Cardiac fibroblast (primary cell): ENCODE results near the gene SPATA21.
A peak's percentile ranks its signal among the peaks of the same experiment; 100 is the strongest.

Experiments used
- DNase-seq, 2 donors: peaks; one replicate each; pipeline versions ENCODE4 v3.0.0 to v3.0.0-alpha.2; 2010; ENCODE audit warnings: low read depth in 2 of 2
- H3K4me3 ChIP-seq, 2 donors: replicated peaks in 1 of 2; 1 replicate in 1 of 2; 2 replicates in 1 of 2; pipeline ENCODE4 v1.5.1; 2011; ENCODE audit warnings: low read depth in 2 of 2, low read length in 2 of 2, mild to moderate bottlenecking in 2 of 2, moderate library complexity in 1 of 2
- TF ChIP-seq, protein P1 (sequence below): IDR thresholded peaks from one replicate; pipeline ENCODE4 v1.5.1; 2011; ENCODE audit warnings: low read depth, mild to moderate bottlenecking, low read length, inconsistent platforms

The SPATA21 gene

DNA sequence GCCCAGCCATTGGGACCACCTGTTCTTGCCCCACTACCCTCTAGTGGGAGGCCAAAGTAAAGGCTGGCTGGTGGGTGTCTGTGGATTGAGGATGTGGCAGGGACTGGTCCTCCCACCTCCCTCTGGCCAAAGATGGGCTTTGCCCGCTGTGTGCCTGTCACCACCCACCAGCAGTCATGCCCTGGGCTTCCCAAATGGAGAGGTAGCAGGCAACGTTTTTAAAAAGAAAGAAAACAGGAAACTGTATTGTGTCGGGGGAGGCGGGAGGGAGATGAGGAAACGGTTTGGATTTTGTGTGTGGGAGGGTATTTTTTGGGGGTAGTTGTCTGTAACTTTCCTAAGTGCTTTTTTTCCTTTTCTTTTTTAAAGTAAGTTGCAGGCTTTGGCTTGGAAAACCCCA, 40.1 kb downstream of the SPATA21 start:
- TF ChIP-seq, protein P1, sequence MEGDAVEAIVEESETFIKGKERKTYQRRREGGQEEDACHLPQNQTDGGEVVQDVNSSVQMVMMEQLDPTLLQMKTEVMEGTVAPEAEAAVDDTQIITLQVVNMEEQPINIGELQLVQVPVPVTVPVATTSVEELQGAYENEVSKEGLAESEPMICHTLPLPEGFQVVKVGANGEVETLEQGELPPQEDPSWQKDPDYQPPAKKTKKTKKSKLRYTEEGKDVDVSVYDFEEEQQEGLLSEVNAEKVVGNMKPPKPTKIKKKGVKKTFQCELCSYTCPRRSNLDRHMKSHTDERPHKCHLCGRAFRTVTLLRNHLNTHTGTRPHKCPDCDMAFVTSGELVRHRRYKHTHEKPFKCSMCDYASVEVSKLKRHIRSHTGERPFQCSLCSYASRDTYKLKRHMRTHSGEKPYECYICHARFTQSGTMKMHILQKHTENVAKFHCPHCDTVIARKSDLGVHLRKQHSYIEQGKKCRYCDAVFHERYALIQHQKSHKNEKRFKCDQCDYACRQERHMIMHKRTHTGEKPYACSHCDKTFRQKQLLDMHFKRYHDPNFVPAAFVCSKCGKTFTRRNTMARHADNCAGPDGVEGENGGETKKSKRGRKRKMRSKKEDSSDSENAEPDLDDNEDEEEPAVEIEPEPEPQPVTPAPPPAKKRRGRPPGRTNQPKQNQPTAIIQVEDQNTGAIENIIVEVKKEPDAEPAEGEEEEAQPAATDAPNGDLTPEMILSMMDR = no peak
- H3K4me3 ChIP-seq = no peak overlapping the region
- peak in 1 of 2 donors; percentile 24 for DNase-seq

DNA sequence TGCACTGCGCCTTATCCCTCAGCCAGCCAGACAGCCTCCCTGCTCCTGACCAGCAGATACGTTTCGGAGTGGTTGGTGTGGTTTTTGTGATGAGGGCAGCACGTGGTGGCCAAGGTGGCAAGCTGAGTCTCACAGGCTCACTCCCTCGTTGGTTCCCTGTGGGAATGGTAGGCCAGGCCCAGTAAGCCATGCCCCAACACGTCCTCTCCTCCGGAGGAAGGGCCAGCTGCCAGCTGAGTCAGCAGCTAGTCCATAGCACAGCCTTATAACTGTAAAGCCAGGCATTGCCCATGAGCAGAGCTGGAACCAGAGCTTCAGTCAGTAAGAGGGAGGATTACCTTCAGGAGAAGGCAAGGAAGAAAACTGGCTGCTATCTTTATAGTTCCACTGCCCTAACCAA, 40.6 kb downstream of the SPATA21 start:
- no peak overlapping the region for H3K4me3 ChIP-seq
- DNase-seq = peak; percentile 82 to 88
- TF ChIP-seq, protein P1 = no peak

DNA sequence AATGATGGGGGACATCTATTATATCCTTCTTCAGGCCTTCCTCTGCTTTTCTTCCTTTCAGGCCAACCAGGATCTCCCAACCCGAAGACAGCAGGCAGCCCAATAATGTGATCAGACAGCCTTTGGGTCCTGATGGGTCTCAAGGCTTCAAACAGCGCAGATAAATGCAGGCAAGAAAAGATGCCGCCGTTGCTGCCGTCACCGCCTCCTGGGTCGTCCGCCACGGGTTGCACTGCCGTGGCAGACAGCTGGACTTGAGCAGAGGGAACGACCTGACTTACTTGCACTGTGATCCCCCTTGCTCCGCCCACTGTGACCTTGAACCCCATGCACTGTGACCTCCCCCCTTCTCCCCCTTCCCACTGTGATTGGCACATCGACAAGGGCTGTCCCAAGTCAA, 42.2 kb downstream of the SPATA21 start:
- TF ChIP-seq, protein P1 = no peak
- DNase-seq = no peak
- no peak overlapping the region for H3K4me3 ChIP-seq

DNA sequence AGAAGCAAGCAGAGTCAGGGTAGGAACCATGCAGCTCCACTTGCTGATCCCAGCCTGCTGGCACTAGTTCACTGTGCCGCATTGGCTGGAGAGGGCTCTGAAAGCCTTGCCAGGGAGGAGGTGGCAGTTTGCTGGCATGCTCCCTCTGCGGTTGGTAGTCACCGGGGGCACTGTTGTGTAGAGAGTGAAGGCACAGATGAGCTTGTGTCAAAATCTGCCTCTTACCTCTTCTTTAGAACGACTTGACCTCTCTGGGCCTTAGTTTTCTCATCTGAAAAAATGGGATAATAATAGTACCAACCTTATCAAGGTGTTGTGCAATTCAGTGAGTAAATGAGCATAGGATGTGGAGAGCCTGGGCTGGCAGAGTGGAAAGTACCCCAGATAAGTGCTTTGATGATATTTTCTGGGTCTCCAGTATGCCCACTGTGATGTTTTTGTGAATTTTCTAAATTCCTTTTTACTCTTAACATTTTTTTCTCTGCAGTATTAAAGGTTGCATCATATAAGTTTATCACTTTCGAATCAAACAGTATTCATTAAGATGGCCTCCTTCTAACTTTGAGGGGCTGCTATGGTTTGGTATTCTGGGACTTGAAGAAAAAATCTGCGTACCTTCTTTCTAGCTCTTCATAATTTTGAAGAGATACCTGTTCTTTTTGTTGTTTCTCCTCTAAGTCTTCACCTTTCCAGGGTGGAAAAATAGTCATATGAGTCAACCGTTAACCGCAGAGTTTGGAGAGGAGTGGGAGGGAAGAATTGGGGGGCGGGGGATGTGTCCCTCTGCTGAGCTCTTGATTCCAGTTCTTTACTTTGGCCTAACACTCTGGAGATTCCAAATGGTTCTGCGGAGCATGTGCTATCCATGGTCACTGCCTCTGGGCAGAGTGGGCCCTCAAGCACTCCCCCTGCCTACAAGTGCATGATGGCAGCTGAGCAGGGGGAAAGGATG, 43.4 kb downstream of the SPATA21 start:
- peak in 1 of 2 donors; percentile 16 for DNase-seq
- no peak overlapping the region for H3K4me3 ChIP-seq
- TF ChIP-seq, protein P1 = no peak

DNA sequence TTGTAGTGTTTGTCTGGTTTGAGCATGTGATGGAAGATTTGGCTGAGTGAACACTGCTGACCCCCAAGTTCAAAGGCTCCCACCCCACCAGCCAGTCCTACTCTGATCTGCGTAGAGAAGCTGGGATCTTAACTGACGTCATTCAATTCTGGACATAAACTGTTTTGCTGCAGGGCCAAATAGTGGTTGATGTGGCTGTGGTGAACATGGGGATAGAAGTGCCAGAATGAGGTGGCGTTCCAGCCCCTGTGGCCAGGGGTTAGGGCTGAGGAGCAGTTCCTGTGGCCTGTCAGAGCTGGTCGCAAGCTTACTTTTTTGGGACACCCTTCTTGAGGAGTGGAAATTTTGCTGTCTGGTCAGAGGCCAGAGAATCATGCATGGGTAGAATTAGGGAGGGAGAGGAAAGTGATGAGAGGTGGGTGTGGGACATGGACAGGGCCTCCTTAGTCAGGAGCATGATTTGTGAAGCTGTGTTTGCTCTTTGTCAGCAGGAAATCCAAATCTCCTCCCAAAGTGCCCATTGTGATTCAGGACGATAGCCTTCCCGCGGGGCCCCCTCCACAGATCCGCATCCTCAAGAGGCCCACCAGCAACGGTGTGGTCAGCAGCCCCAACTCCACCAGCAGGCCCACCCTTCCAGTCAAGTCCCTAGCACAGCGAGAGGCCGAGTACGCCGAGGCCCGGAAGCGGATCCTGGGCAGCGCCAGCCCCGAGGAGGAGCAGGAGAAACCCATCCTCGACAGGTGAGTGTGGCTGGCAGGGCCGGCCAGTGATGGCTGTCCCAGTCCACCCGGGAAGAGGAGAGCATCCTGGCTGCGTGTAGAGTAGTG, 44.3 kb downstream of the SPATA21 start:
- TF ChIP-seq, protein P1 = no peak
- DNase-seq = peak in 1 of 2 donors; percentile 19
- no peak overlapping the region for H3K4me3 ChIP-seq

DNA sequence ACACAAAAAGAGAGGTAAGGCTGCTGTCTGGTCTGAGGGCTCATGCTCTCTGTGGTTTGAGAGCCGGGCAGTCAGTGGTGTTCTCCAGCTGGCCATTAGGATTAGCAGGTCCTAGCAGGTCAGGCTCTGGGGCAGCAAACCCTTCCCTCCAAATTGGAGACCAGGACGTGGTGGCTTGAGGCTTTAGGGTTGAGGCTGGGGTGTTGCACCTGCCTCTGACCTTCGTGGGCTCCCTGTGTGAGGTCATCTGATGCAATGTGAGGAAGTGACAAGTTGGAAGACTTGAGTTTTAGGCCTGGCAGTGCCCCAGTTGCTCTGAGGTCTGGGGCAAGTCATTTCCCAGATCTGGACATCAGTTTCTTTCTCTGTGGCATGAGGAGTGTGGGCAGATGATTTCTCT, 45.8 kb downstream of the SPATA21 start:
- DNase-seq = no peak
- H3K4me3 ChIP-seq = no peak overlapping the region

More for the DNA sequence above, 45.8 kb downstream of the SPATA21 start:
- TF ChIP-seq, protein P1 = no peak
